ENCODE results near the gene CLIC1. TPM values are rescaled to one million over a fixed set of nuclear protein-coding genes. Genes with fewer than 3 reads are reported as not detected.

CLIC1 gene
- total RNA-seq, 4 donors from 2014 or later = 244 to 443 (median 336) TPM

DNA sequence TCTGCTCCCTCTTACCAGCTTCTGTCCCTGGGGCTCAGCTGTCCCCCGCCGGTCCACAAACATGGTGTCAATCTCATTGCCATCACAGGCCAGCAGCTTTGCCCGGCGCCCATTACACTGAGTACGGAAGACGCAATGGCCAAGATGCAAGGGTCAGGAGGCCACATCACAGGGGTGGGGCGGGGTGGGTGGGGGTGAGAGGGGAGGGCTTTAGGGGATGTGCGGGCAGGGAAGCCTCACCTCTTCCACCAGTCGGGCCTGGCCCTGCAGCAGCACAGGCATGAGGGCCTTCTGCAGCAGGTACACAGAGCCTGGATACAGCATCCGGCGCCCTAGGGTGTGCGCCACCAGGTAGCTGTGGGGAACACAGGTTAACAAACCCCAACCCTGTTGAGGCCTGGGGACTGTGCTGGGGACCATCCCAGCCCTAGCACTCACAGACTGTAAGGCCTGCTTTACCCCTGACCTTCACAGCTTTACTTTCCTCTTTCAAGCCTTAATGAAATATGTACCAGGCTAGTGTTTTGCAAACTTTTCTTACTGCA, 44.7 kb downstream of the CLIC1 start:
- DNase-seq (ENCODE audit: low spot score) (no peak), ATAC-seq (ENCODE audit: low FRiP score) (no peak)
- TF ChIP-seq, protein P1, sequence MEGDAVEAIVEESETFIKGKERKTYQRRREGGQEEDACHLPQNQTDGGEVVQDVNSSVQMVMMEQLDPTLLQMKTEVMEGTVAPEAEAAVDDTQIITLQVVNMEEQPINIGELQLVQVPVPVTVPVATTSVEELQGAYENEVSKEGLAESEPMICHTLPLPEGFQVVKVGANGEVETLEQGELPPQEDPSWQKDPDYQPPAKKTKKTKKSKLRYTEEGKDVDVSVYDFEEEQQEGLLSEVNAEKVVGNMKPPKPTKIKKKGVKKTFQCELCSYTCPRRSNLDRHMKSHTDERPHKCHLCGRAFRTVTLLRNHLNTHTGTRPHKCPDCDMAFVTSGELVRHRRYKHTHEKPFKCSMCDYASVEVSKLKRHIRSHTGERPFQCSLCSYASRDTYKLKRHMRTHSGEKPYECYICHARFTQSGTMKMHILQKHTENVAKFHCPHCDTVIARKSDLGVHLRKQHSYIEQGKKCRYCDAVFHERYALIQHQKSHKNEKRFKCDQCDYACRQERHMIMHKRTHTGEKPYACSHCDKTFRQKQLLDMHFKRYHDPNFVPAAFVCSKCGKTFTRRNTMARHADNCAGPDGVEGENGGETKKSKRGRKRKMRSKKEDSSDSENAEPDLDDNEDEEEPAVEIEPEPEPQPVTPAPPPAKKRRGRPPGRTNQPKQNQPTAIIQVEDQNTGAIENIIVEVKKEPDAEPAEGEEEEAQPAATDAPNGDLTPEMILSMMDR (IDR thresholded peaks at IDR 0.05) = no peak

DNA sequence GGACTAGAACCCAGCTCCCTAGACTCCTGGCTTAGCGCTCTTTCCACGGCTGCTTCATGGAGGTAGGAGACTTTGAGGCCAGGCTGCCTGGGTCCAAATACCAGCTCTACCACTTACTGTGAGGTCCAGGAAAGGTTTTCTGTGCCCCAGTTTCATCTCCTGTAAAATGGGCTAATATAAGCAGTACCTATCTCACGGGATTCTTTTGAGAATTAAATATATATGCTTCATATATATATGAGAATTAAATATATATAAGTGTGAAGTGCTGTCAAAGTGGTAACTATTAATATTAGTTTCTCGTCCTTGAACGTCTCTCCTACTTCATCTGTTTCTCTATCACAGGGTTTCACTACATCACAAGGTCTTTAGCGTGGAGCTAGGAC, 45.3 kb downstream of the CLIC1 start:
- TF ChIP-seq, protein P1 (IDR thresholded peaks at IDR 0.05) = no peak
- no peak for ATAC-seq (ENCODE audit: low FRiP score)
- no peak for DNase-seq (ENCODE audit: low spot score)

DNA sequence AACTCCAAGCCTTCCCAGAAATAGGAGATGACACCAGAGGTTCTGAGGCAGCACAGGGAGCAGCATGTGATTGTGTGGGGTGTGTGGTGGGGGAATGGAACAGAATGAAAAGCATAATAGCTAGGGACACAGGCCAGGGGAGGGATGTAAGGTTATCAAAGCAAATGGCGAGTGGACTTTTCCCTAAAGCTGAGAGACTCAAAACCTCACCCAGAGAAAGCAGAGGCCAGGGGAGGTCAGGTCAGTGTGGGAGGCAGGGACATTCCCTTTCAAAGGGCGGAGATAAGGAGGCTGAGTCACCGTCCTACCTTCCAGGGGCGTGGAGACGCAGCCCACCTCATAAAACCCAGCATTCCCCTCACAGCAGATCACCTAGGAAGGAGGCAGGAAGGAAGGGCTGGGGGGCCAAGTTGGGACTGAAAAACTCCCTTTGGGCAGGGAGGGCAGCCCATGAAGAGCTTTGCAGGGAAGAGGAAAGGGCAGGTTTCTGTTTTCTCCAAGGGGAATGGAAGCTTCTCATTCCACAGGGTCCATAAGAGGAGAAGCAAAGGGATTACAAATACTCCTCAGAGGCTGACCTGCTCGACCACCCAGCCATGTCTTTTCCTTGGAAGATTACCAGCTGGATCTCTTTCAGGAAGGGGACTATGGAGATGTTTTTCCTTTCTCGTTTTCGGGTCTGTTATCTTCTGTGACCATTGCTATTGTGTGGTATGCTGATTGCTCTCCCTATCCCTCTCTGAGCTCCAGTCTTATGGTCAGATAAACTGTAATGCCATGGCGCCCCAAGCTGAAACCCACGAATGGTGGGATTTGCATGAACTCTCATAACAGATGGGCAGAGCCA, 45.9 kb downstream of the CLIC1 start:
- ATAC-seq (ENCODE audit: low FRiP score) (peak; percentile 91), DNase-seq (ENCODE audit: low spot score) (no peak)
- TF ChIP-seq, protein P1 (IDR thresholded peaks at IDR 0.05) = no peak

DNA sequence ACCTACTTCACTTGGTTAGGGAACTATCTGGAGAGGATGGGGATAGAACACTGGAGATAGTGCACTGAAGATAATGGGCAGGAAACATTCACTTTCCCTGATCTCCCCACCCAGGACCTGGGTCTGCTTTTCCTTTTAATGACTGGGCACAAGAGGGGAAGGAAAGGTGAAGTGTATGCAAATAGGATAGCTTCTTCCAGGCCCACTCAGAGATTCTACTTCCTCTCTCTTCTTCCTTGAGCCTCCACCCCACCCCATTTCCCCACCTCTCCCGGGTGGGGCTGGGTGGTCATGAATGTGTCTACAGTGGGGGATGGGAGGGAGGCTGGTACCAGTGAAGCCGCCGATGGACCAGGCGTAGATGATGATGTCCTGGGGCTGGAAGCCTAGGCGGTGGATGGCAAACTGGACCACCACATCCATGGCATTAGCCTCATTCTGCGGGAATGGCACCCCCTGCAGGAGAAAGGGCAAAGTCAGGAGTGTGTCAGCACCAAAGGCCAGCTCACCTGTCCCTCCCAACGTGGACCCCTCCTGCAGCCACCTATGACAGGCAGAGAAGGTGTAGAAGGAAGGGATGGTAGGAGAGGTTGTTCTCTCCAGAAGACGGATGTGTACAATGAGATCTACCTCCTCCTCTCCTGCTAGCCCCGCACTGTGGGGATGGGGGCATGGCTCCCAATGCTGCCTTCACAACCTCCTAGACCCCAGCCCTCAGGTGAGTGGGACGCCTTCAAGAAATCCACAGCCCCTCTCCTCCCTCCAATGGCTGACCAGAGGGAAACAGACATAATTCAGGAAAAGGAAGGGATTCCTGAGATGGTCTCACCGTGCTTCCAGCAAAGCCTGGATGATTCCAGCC, 46.9 kb downstream of the CLIC1 start:
- peak; percentile 7 for ATAC-seq (ENCODE audit: low FRiP score)
- DNase-seq (ENCODE audit: low spot score) = no peak
- TF ChIP-seq, protein P1 (IDR thresholded peaks at IDR 0.05) = no peak

DNA sequence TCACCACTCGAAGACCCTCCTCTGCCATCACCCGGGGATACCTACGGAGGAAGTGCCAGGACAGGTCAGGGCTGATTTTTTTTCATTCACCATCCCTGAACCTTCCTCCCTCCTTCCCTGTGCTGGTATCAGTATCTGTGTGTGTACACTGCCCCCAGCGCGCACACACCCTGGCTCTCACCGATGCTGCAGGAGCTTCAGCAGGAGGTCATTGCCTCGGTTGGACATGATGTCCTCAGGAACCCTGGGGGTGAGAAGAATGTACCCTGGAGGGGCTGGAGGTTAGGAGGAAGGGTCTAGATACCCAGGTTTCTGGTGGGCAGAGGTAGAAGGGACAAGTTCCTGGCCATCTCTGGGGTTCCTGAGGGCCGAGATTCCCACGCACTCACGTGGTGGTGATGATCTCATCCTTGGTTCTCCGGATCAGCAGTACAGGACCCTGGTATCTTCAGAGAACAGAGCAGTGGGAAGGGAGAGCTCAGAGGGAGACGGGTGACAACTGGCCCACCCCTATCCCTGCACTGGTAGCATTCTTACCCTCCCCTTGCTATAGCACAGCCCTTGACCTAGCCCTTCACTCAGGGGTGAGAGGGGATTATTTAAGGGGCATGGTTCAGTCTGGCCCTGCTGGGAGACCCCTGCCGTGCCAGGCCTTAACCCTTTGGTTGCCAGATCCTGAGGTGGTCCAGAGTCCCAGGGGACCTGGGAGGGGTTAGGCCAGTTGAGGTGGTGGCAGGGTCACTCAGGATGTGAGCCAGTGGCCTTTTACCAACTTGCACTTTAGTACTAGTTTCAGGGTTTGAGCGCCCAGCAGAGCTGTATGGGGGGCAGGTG, 48.3 kb downstream of the CLIC1 start:
- TF ChIP-seq, protein P1 (IDR thresholded peaks at IDR 0.05) = no peak
- no peak for DNase-seq (ENCODE audit: low spot score)
- ATAC-seq (ENCODE audit: low FRiP score) = no peak

DNA sequence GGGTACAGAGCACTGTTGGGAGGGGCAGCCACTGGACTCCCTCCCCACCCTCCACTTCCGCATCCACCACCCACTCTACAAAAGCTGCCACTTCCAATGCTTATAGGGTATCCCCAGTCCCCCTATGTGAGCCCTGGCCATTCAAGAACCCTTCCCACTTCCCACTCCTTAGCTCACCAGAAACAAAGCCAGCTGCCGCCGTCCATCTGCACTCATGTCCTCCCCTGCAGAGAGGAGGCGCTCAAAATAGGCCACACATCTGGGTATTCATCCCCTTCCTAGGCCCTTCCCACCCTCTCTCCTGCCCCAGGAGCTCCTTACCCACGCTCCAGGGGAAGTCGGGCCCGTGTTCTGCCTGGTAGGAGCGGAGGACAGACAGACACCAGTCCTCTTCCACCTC, 49.0 kb downstream of the CLIC1 start:
- ATAC-seq (ENCODE audit: low FRiP score) = no peak
- TF ChIP-seq, protein P1 (IDR thresholded peaks at IDR 0.05) = no peak
- no peak for DNase-seq (ENCODE audit: low spot score)

Measured in omental fat pad (tissue), 4 donors.